Endothelial cell (in vitro differentiated cells): ENCODE data around the gene SNCB. TPM values are rescaled to one million over a fixed set of nuclear protein-coding genes. Genes with fewer than 3 reads are reported as not detected.
A peak's percentile ranks its signal among the peaks of the same experiment; 100 is the strongest.

Experiments
- DNase-seq: peaks from one replicate; pipeline ENCODE4 v3.0.0; 2021; ENCODE audit warnings: low spot score
- H3K27ac Mint-ChIP-seq: one replicate; pipeline ENCODE4 v1.8.0; 2021; ENCODE audit warnings: mixed read lengths, inconsistent platforms; ENCODE audit not compliant: unreplicated experiment
- H3K27me3 Mint-ChIP-seq: one replicate; pipeline ENCODE4 v1.8.0; 2021; ENCODE audit warnings: mild to moderate bottlenecking, moderate library complexity, mixed read lengths, inconsistent platforms; ENCODE audit not compliant: unreplicated experiment
- H3K36me3 Mint-ChIP-seq: one replicate; pipeline ENCODE4 v1.8.0; 2021; ENCODE audit warnings: mild to moderate bottlenecking, low read depth, mixed read lengths, inconsistent platforms; ENCODE audit not compliant: unreplicated experiment
- H3K4me1 Mint-ChIP-seq: one replicate; pipeline ENCODE4 v1.8.0; 2021; ENCODE audit warnings: mild to moderate bottlenecking, mixed read lengths, inconsistent platforms; ENCODE audit not compliant: unreplicated experiment
- H3K4me3 Mint-ChIP-seq: one replicate; pipeline ENCODE4 v1.8.0; 2021; ENCODE audit warnings: mild to moderate bottlenecking, mixed read lengths, inconsistent platforms; ENCODE audit not compliant: unreplicated experiment
- H3K9me3 Mint-ChIP-seq: one replicate; pipeline ENCODE4 v1.8.0; 2021; ENCODE audit warnings: mixed read lengths, inconsistent platforms; ENCODE audit not compliant: unreplicated experiment
- total RNA-seq: library from RNA; stranded (reverse); fragmentation: NEBNext Ultra II Directional; extraction: Animal tissue kit (Norgen Biotek cat#: 25700); gene quantifications from one replicate; pipeline ENCODE4 v1.2.1, GENCODE V29; 2021; ENCODE audit not compliant: unreplicated experiment
- TF ChIP-seq, protein P1 (sequence below): fragments of 200-600 bp; sonication (generic); IDR thresholded peaks from one replicate; pipeline ENCODE4 v1.5.0; 2021; ENCODE audit warnings: antibody characterized with exemption; ENCODE audit not compliant: unreplicated experiment

SNCB gene
- total RNA-seq, 1 donor from 2014 or later = 0.80 TPM

DNA sequence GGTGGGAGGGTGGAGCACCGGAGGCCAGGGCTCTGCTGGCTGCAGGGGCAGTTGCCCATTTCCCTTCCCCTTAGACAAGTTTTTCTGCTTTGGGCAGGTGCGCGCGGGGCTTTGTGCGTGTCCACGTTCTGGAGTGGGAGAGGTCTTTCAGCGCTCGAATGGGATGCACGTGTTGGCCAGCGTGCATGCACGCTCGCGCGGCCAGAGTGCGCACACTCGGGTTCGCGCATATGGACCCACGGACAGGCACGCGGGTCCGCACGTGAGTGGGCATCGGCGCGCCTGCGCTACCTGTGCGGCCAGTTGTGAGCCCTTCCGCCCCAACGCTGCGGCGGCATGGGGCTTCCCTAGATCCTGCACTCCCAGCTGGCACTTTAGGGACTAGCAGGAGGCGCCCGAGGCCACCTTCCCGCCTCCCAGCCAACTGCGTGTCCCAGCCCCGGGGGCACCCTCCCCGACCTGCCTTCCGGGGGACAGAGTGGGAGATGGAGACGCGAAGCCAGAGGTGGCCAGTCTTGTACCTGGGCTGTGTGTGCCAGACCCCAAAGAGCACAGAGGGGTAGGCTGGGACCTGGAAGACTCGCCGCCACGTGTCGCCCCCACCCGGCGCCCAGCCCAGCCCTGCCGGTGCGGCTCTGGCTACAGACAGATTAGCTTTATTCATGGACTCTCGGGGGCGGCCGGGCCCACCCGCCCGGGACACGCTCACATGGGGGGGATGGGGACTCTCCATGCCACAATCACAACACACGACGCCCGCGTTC lies 10.6 kb downstream of the SNCB start:
- DNase-seq = no peak
- Mint-ChIP-seq H3K4me1 (no peaks in the 10 kb centered on the region), H3K4me3 (no peak overlapping the region), H3K27me3 (peaks cover 20% of the 10 kb centered on the region), H3K9me3 (no peaks in the 10 kb centered on the region), H3K36me3 (no peaks in the 10 kb centered on the region), H3K27ac (no peak overlapping the region)
- TF ChIP-seq, protein P1, sequence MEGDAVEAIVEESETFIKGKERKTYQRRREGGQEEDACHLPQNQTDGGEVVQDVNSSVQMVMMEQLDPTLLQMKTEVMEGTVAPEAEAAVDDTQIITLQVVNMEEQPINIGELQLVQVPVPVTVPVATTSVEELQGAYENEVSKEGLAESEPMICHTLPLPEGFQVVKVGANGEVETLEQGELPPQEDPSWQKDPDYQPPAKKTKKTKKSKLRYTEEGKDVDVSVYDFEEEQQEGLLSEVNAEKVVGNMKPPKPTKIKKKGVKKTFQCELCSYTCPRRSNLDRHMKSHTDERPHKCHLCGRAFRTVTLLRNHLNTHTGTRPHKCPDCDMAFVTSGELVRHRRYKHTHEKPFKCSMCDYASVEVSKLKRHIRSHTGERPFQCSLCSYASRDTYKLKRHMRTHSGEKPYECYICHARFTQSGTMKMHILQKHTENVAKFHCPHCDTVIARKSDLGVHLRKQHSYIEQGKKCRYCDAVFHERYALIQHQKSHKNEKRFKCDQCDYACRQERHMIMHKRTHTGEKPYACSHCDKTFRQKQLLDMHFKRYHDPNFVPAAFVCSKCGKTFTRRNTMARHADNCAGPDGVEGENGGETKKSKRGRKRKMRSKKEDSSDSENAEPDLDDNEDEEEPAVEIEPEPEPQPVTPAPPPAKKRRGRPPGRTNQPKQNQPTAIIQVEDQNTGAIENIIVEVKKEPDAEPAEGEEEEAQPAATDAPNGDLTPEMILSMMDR = no peak

DNA sequence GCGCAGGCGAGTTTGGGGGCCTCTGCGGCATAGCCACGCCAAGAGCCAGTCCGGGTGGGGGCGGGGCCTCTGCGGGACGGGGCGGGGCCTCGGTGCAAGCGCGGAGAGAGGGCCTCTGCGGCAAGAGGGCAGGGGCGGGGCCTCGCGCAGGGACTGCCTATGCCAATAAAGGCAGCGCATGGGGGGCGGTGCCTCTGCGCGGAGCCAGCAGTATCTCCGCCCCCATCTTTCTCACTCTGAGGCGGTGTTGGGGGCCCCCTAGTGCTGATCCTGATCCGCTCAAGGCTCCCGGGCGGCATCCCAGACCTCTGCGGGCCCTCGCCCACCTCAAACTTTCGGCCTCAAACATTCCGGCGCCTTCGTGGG lies 11.1 kb downstream of the SNCB start:
- TF ChIP-seq, protein P1 = no peak
- Mint-ChIP-seq H3K36me3 (no peaks in the 10 kb centered on the region), H3K27me3 (peaks cover 19% of the 10 kb centered on the region), H3K9me3 (no peaks in the 10 kb centered on the region), H3K27ac (no peak overlapping the region), H3K4me1 (no peaks in the 10 kb centered on the region), H3K4me3 (no peak overlapping the region)
- DNase-seq = peak; percentile 77

DNA sequence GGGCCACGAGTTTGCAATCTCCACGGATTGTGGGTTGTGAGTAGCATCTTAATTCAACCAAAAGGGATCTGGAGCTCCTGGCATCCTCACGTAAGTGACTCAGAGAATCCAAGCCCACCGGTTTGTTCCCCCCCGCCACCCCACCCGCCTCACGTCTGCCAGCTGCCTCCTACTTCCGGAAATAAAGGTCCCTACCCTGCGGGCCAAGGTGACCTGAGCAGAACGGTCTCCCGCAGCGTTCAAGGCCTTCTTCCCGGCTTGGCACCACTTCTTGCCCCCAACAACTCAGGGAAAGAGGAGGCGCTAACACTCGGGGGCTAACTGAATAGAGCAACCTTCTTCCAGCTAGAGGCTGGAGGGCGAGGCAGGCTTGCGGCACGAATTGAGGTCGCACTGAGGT lies 11.6 kb downstream of the SNCB start:
- Mint-ChIP-seq H3K9me3 (no peaks in the 10 kb centered on the region), H3K27ac (no peak overlapping the region), H3K36me3 (no peaks in the 10 kb centered on the region), H3K27me3 (peaks cover 18% of the 10 kb centered on the region), H3K4me1 (no peaks in the 10 kb centered on the region), H3K4me3 (no peak overlapping the region)
- no peak for DNase-seq
- TF ChIP-seq, protein P1 = no peak

DNA sequence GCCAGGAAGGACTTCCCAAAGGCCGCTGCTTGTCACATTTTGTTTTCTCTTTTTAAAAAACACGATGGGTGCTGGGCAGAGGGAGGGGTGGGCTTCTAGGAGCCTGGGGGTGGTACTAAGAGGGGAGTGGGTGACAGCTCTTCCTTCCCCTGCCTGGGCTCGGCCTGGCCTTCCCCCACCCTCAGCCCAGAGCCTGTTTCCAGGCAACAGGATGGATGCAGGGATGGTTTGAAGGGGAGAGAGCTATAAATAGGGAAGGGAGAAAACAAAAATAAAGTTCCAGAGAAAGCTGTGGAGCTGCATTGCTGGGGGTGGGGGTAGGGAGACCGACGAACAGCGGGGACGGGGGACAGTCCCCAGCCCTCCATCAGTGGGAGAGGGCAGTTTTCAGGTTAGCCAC lies 13.8 kb downstream of the SNCB start:
- DNase-seq = no peak
- H3K4me3 Mint-ChIP-seq = no peak overlapping the region
- no peaks in the 10 kb centered on the region for H3K36me3 Mint-ChIP-seq
- peaks cover 12% of the 10 kb centered on the region for H3K4me1 Mint-ChIP-seq
- TF ChIP-seq, protein P1 = no peak
- H3K27ac Mint-ChIP-seq = no peak overlapping the region
- H3K27me3 Mint-ChIP-seq = peaks cover 22% of the 10 kb centered on the region
- no peaks in the 10 kb centered on the region for H3K9me3 Mint-ChIP-seq

DNA sequence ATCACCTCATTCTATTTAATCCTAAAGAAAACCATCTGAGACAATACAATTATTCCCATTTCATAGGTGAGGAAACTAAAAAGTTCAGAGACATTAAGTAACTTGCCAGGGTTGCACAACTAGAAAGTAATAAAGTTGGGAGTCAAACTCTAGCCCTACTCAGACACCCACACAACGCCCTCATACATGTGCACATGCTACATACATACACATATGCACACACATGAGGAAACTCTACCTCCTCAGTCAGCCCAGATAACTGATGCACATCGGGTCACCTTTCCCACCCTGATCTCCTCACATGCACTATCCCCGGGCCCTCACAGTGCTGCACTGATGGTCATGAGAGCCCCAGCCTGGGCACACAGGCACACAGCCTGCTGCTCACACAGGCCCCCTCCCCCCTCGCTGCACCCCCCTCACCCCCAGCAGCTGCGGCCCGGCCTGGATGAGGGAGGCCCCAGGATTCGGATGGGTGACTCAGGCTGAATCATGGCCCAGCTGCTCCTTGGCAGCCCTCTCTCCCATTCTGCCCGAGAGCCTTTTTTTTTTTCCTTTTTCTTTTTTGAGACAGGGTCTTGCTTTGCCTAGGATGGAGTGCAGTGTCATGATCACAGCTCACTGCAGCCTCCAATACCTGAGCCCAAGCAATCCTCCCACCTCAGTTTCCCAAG lies 15.4 kb downstream of the SNCB start:
- Mint-ChIP-seq H3K27me3 (peaks cover 23% of the 10 kb centered on the region), H3K4me1 (peaks cover 14% of the 10 kb centered on the region), H3K36me3 (no peaks in the 10 kb centered on the region), H3K27ac (no peak overlapping the region), H3K9me3 (no peaks in the 10 kb centered on the region), H3K4me3 (no peak overlapping the region)
- no peak for DNase-seq
- TF ChIP-seq, protein P1 = no peak
